Measurements from ENCODE around the gene PDE4D.

DNA sequence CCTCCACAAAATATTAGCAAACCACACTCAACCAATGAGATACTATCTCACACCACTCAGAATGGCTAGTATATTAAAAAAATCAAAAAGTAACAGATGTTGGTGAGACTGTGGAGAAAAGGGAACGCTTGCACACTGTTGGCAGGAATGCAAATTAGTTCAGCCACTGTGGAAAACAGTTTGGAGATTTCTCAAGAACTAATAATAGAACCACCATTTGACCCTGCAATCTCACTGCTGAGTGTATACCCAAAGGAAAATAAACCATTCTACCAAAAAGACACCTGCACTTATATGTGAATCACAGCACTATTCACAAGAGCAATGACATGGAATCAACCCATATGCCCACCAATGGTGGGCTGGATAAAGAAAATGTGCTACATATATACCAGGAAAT lies 393.5 kb downstream of the PDE4D start:
- TF ChIP-seq, protein P1, sequence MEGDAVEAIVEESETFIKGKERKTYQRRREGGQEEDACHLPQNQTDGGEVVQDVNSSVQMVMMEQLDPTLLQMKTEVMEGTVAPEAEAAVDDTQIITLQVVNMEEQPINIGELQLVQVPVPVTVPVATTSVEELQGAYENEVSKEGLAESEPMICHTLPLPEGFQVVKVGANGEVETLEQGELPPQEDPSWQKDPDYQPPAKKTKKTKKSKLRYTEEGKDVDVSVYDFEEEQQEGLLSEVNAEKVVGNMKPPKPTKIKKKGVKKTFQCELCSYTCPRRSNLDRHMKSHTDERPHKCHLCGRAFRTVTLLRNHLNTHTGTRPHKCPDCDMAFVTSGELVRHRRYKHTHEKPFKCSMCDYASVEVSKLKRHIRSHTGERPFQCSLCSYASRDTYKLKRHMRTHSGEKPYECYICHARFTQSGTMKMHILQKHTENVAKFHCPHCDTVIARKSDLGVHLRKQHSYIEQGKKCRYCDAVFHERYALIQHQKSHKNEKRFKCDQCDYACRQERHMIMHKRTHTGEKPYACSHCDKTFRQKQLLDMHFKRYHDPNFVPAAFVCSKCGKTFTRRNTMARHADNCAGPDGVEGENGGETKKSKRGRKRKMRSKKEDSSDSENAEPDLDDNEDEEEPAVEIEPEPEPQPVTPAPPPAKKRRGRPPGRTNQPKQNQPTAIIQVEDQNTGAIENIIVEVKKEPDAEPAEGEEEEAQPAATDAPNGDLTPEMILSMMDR (IDR thresholded peaks at IDR 0.05; ENCODE audit: extremely low read depth in 1 of 2, insufficient read depth in 1 of 2, low read depth in 1 of 2, low read length in 2 of 2), result no peak
- TF ChIP-seq GATA2 (IDR thresholded peaks at IDR 0.05; ENCODE audit: insufficient read depth, insufficient read length, low read depth, low read length) (no peak), POLR2A (IDR thresholded peaks at IDR 0.05; ENCODE audit: low read depth, low read length) (no peak), EZH2 (IDR thresholded peaks at IDR 0.05; ENCODE audit: borderline replicate concordance, low read depth, low read length, severe bottlenecking) (no peak), POLR2AphosphoS5 (IDR thresholded peaks at IDR 0.05; ENCODE audit: insufficient read depth, low read depth, low read length) (no peak), JUN (IDR thresholded peaks at IDR 0.05; ENCODE audit: borderline replicate concordance, insufficient read depth, insufficient read length, low read depth) (no peak), MYC (IDR thresholded peaks at IDR 0.05; ENCODE audit: low read depth, low read length) (no peak)

Measured in endothelial cell of umbilical vein (primary cell).